K562 (cell line): ENCODE data around the gene CTDSP1. TPM values are rescaled to one million over a fixed set of nuclear protein-coding genes. Genes with fewer than 3 reads are reported as not detected.

ENCODE experiments used
- CBX2 ChIP-seq: fragments of 200-600 bp; sonication (generic); IDR thresholded peaks from one replicate; pipeline ENCODE4 v1.6.1; 2012; ENCODE audit warnings: mild to moderate bottlenecking, low read length, inconsistent platforms; ENCODE audit not compliant: insufficient read depth, poor library complexity, severe bottlenecking
- HLTF ChIP-seq: fragments of 450-650 bp; IDR thresholded peaks from 2 replicates; pipeline ENCODE4 v1.6.1; 2016
- HMG20A ChIP-seq: fragments of 450-650 bp; formaldehyde crosslinking; conservative IDR thresholded peaks from 2 replicates; pipeline ENCODE4 v1.4.0; 2020; ENCODE audit warnings: mild to moderate bottlenecking, mixed read lengths
- JUN ChIP-seq, 2 experiments: sonication (generic) in 1 of 2; formaldehyde crosslinking in 1 of 2; IDR thresholded peaks; 2 replicates each; pipeline versions ENCODE4 v1.6.1 to v1.8.0; 2012 to 2022; ENCODE audit warnings: borderline replicate concordance in 2 of 2, mild to moderate bottlenecking in 2 of 2, improper control_type of control experiment in 1 of 2, low read depth in 1 of 2, low read length in 1 of 2, missing genetic modification reagents in 1 of 2
- KAT2B ChIP-seq: IDR thresholded peaks from one replicate; pipeline ENCODE4 v1.6.1; 2012; ENCODE audit warnings: low read depth, mild to moderate bottlenecking, control low read depth, inconsistent platforms, low read length, moderate library complexity
- KLF1 ChIP-seq: fragments of 450-650 bp; IDR thresholded peaks from 2 replicates; pipeline ENCODE4 v1.6.1; 2016; ENCODE audit warnings: missing genetic modification characterization, missing compliant biosample characterization
- NCOR1 ChIP-seq: fragments of 450-650 bp; IDR thresholded peaks from 2 replicates; pipeline ENCODE4 v1.6.1; 2016; ENCODE audit warnings: mild to moderate bottlenecking, moderate library complexity
- PML ChIP-seq: IDR thresholded peaks from 2 replicates; pipeline ENCODE4 v1.6.1; 2012; ENCODE audit warnings: low read length, inconsistent platforms
- SMARCA5 ChIP-seq: fragments of 450-650 bp; IDR thresholded peaks from 2 replicates; pipeline ENCODE4 v1.6.1; 2016
- ZBTB1 ChIP-seq: sonication (generic); formaldehyde crosslinking; IDR thresholded peaks from 2 replicates; pipeline ENCODE4 v1.8.1; 2023; ENCODE audit warnings: missing genetic modification reagents, low read depth, mild to moderate bottlenecking, borderline replicate concordance
- ZFX ChIP-seq: sonication (generic); formaldehyde crosslinking; IDR thresholded peaks from 2 replicates; pipeline ENCODE4 v1.8.0; 2022; ENCODE audit warnings: mild to moderate bottlenecking, missing genetic modification reagents, moderate library complexity
- ZNF696 ChIP-seq: fragments of 250-450 bp; sonication (Bioruptor Pico); conservative IDR thresholded peaks from 2 replicates; pipeline ENCODE4 v1.4.0; 2020; ENCODE audit warnings: mild to moderate bottlenecking, moderate library complexity
- ZSCAN32 ChIP-seq: fragments of 450-650 bp; formaldehyde crosslinking; IDR thresholded peaks from 2 replicates; pipeline ENCODE4 v1.4.0; 2020; ENCODE audit warnings: mild to moderate bottlenecking, moderate library complexity
- polyA plus RNA-seq, 8 experiments: library from polyadenylated mRNA; depleted of rRNA in 4 of 8; stranded (reverse) in 5 of 8; unstranded in 3 of 8; fragments of >200 nt; fragmentation: Nextera tagmentation in 2 of 8; fragmentation: Illumina TruSeq in 1 of 8; extraction: Ambion mirVana in 2 of 8; extraction: Trizol in 1 of 8; gene quantifications; 2 replicates each; pipeline versions ENCODE4 v1.2.1 to v1.2.3, GENCODE V29; 2011 to 2014; ENCODE audit warnings: inconsistent platforms in 1 of 8, missing spikeins in 1 of 8
- total RNA-seq, 7 experiments: library from RNA; depleted of rRNA in 6 of 7; stranded (reverse); fragments of >200 nt in 6 of 7; fragmentation: Illumina TruSeq in 2 of 7; extraction: Trizol in 2 of 7; gene quantifications; 2 replicates each; pipeline versions ENCODE4 v1.2.1 to v1.2.3, GENCODE V29; 2011 to 2021; ENCODE audit warnings: low replicate concordance in 1 of 7
- TF ChIP-seq, protein P1 (sequence below): fragments of 450-650 bp; formaldehyde crosslinking; IDR thresholded peaks from 2 replicates; pipeline ENCODE4 v1.4.0; 2020; ENCODE audit warnings: mild to moderate bottlenecking
- TF ChIP-seq, protein P2 (sequence below): fragments of 450-650 bp; formaldehyde crosslinking; IDR thresholded peaks from 2 replicates; pipeline ENCODE4 v1.4.0; 2022; ENCODE audit warnings: missing genetic modification characterization
- TF ChIP-seq, protein P3 (sequence below): fragments of 150-350 bp; IDR thresholded peaks from 2 replicates; pipeline ENCODE4 v1.6.1; 2014; ENCODE audit warnings: low read depth, mild to moderate bottlenecking, low read length, borderline replicate concordance
- TF ChIP-seq, protein P4 (sequence below), 2 experiments: fragments of 450-650 bp in 1 of 2; sonication (generic) in 1 of 2; formaldehyde crosslinking; conservative IDR thresholded peaks; 2 replicates each; pipeline versions ENCODE4 v1.4.0 to v1.8.1; 2020 to 2022; ENCODE audit warnings: mild to moderate bottlenecking in 1 of 2, missing genetic modification reagents in 1 of 2

CTDSP1 gene
- total and polyA plus RNA-seq, 9 of the 15 experiments (the other 6 are each of a cell fraction or from before 2014, with no cell fraction given), result 2.4 to 74.8 (median 45.8) TPM

DNA sequence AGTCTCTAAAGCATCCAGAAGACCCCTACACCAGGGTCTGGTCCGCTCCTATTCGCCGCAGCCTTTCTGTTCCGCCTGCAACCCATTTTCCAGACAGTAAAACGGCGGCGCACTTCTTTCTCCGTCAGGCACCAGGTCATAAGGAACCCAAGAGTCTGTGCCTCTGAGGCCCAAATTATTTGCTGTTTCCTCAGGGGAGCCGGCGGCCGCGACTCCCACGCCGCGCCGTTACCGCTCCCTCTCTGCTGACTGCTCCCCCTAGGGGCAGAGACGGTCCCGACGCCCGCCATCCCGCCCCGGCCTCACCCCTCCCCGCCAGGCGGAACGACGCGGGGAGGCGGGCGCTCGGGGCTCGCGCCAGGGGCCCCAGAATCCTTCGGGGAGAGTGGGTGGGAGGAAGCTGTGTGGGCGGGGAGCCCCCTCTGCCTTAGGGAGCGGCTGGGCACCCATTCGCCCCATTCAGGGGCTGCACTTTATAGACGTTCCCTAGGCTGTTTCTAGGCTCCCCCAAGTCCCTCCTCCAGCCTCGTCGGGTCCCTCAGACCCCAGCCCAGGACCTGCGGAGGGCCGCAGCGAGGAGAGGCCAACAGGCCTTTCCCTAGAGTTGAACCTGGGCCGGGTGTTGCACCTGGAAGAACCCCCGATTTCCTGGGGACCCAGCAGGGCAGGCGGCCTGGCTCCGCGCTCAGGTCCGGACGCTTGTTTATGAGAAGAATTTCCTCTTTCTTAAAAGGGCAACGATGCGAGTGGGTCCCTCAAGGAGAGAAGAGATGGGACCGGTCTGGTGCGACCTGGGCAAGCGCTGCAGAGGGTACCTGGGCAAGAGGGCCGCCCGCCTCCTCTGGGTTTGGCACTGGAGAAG lies 3.6 kb upstream of the CTDSP1 start (continued):
- TF ChIP-seq KAT2B (no peak), CBX2 (no peak), HMG20A (CRISPR knock-in tag) (no peak), ZSCAN32 (CRISPR knock-in tag) (no peak), SMARCA5 (peak; percentile 58; the same call in 1 of the 2 replicates), ZNF696 (CRISPR knock-in tag) (no peak), ZFX (CRISPR knock-in tag) (peak; percentile 67), PML (0 out of 2 replicates have a peak, but pooled peaks have one; percentile 17), NCOR1 (peak; percentile 70), ZBTB1 (0 out of 2 replicates have a peak, but pooled peaks have one; percentile 41), HLTF (no peak), JUN (IDR thresholded peaks at IDR 0.05; ENCODE audit: borderline replicate concordance, low read depth, low read length) (no peak), JUN (CRISPR knock-in tag; IDR thresholded peaks at IDR 0.05; ENCODE audit: borderline replicate concordance) (no peak), KLF1 (tag) (no peak)
- TF ChIP-seq, protein P1, sequence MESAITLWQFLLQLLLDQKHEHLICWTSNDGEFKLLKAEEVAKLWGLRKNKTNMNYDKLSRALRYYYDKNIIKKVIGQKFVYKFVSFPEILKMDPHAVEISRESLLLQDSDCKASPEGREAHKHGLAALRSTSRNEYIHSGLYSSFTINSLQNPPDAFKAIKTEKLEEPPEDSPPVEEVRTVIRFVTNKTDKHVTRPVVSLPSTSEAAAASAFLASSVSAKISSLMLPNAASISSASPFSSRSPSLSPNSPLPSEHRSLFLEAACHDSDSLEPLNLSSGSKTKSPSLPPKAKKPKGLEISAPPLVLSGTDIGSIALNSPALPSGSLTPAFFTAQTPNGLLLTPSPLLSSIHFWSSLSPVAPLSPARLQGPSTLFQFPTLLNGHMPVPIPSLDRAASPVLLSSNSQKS (CRISPR knock-in tag), result no peak
- TF ChIP-seq, protein P2, sequence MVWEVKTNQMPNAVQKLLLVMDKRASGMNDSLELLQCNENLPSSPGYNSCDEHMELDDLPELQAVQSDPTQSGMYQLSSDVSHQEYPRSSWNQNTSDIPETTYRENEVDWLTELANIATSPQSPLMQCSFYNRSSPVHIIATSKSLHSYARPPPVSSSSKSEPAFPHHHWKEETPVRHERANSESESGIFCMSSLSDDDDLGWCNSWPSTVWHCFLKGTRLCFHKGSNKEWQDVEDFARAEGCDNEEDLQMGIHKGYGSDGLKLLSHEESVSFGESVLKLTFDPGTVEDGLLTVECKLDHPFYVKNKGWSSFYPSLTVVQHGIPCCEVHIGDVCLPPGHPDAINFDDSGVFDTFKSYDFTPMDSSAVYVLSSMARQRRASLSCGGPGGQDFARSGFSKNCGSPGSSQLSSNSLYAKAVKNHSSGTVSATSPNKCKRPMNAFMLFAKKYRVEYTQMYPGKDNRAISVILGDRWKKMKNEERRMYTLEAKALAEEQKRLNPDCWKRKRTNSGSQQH (CRISPR knock-in tag), result no peak
- TF ChIP-seq, protein P3, sequence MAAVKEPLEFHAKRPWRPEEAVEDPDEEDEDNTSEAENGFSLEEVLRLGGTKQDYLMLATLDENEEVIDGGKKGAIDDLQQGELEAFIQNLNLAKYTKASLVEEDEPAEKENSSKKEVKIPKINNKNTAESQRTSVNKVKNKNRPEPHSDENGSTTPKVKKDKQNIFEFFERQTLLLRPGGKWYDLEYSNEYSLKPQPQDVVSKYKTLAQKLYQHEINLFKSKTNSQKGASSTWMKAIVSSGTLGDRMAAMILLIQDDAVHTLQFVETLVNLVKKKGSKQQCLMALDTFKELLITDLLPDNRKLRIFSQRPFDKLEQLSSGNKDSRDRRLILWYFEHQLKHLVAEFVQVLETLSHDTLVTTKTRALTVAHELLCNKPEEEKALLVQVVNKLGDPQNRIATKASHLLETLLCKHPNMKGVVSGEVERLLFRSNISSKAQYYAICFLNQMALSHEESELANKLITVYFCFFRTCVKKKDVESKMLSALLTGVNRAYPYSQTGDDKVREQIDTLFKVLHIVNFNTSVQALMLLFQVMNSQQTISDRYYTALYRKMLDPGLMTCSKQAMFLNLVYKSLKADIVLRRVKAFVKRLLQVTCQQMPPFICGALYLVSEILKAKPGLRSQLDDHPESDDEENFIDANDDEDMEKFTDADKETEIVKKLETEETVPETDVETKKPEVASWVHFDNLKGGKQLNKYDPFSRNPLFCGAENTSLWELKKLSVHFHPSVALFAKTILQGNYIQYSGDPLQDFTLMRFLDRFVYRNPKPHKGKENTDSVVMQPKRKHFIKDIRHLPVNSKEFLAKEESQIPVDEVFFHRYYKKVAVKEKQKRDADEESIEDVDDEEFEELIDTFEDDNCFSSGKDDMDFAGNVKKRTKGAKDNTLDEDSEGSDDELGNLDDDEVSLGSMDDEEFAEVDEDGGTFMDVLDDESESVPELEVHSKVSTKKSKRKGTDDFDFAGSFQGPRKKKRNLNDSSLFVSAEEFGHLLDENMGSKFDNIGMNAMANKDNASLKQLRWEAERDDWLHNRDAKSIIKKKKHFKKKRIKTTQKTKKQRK, result no peak; the same call in 1 of the 2 replicates
- TF ChIP-seq, protein P4, sequence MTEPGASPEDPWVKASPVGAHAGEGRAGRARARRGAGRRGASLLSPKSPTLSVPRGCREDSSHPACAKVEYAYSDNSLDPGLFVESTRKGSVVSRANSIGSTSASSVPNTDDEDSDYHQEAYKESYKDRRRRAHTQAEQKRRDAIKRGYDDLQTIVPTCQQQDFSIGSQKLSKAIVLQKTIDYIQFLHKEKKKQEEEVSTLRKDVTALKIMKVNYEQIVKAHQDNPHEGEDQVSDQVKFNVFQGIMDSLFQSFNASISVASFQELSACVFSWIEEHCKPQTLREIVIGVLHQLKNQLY (CRISPR knock-in tag; conservative IDR thresholded peaks at IDR 0.05), result no peak
